HEK293T (cell line): ENCODE measurements around the gene OTUD7B.

Experiments used
- FOXA1 ChIP-seq: fragments of 450-650 bp; IDR thresholded peaks from 2 replicates; pipeline ENCODE4 v1.6.1; 2016; ENCODE audit warnings: mild to moderate bottlenecking
- LEF1 ChIP-seq: fragments of 450-650 bp; IDR thresholded peaks from 2 replicates; pipeline ENCODE4 v1.6.1; 2017; ENCODE audit warnings: mild to moderate bottlenecking, borderline replicate concordance

GRCh38 chr1:149997585-149998262 is 12.8 kb downstream of the OTUD7B start:
- no peak for TF ChIP-seq FOXA1
- TF ChIP-seq LEF1, result no peak
